GM21528 (cell line): Measurements from ENCODE around the gene RRAS.

Experiments
- ATAC-seq: cut with Tn5 transposase; IDR thresholded peaks from one replicate; pipeline ENCODE4 v1.9.1; 2021; ENCODE audit warnings: mild to moderate bottlenecking, moderate library complexity; ENCODE audit not compliant: unreplicated experiment, low FRiP score

The RRAS gene

DNA sequence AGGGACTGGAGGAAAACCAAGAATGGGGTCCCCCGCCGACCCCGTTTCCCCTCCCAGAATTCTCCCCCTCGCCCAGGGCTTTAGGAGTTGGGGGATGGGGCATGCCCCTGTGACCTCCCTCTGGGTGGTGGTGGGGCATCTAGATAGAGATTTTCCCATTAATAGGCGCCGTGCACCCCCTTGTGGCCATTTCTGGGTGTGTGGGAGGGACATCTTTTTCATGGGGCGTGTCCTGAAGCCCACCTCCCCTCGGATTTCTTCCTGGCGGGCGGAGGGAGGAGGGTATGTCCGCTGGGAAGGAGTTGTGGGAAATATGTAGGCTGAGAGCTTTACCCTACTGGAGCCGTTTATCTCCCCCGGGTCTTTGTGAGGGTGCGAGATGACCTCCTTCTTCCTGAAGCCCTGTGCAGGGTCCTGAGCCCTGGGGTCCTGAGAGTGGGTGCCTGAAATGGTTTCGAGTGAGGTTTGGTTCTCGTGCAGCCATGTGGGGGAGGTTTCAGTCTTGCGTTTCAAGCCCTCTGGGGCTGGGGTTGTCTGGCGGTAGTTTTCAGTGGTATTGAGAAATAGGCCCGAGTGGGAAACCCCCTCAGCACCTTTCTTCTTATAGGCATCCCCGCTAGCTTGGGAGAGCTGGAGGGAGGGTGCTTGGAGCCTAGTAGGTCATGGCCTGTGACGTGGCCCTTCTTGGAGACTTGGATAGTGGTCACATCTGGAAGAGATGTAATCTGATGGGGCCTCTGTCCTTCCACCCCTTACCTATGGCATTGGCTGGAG, 38.1 kb upstream of the RRAS start:
- no peak for ATAC-seq

GRCh38 chr19:49677231-49677900, 37.4 kb upstream of the RRAS start, which contains the start of gene PRMT1:
Gene PRMT1 (plus strand): TSS chr19:49677271. CDS start chr19:49677281, 10 bp downstream.
- no peak for ATAC-seq

DNA sequence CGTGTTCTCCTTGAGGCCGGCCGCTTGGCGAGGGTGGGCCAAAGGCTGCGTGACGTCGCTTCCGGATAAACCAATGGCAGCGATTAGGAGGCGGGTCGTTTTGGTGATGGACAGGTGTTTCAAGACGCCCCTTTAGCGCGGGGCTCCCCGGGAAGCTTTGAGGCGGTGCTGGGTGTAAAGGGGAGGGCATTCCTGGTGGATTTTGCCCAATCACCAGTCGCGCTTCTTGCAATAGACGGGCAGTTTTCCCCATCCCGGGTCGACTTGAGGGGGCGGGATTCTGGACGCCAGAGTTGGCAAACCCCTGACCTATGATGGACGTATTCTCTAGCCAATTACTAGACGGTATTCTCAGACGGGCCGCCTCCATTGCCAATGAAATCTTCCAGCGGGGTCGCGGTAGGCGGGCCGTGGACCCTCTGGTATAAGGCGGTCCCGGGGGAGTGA, 36.9 kb upstream of the RRAS start:
- peak; percentile 71 for ATAC-seq

DNA sequence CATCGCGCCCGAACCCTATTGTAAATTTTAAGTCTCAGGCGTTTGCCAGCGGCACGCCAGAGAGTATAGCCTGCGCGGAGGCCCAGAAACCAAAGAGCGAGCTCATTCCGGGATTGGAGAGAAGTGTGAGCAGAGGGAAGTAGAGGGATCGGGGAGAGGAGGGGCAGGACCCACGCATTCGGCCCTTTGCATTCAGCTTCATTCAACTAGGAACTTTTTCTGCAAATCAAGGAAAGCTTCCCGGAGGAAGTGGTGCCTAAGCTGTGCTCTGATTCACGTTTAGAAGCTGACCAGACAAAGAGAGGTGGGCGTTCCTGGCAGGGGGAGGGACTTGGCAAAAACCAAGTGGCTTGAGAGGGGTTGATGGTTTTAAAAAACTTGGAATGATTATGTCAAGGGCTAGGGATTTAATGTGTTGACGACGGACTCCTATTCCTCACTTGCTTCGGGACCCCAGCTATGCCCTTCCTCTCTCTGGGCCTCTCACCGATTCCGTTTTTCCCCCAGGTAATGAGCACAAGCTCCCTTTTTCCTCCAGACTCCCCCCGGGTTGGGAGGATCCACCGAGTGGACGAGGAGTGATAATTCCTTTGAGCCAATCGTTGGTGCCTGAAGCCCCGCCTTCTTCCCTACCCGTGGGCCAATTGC, 36.3 kb upstream of the RRAS start:
- peak; percentile 25 for ATAC-seq

GRCh38 chr19:49672131-49672919, 32.4 kb upstream of the RRAS start:
- ATAC-seq = no peak

DNA sequence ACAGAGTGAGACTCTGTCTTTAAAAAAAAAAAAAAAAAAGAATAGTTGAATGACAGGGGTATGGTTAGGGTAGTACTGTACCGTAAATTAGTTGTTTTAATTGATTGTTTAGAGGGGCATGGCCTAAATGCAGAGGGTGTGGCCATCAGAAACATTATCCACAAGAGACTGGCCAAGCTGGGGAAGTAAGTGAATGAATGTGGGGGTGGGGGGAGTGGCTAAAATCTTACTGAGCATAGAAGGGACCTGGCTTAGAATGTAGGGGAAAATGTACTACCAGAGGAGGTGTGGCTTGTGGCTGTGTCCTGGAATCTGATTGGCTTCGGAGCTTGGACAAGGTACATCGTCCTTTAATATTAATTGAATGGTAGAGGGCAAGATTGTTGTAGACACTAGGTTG, 29.6 kb upstream of the RRAS start:
- ATAC-seq = no peak

DNA sequence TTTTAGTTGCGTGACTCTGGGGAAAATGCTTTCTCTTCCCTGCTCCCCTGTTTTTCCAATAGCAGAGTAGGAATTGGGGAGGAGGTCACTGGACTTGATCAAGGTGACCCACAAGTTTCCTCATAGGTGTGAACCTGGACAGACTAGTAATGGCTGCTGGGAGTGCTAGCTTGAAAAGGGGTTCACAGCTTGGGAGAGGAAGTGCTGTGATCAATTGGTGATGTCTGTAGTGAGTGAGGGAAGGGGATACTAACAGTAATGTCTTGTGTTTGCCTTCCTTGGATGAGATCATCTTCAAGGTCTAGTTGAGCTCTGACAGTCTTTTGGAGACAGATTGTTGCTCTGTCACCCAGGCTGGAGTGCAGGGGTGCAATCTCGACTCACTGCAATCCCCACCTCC, 27.5 kb upstream of the RRAS start:
- no peak for ATAC-seq

DNA sequence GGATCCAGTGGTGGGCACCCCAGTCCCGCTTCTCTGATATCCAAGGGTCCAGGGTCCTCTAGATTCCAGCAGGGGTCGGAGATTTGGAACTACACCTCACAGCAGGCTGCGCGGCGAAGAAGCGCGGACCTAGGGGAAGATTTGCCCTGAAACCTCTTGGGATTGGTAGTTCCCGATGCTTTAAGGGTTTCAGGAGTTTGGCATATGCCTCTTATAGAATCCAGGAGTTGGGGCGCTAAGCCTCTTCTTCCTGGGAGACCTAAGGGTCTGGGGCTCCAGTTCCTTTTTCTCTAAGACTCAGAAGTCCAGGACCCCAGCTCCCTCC, 26.1 kb upstream of the RRAS start:
- ATAC-seq = no peak

DNA sequence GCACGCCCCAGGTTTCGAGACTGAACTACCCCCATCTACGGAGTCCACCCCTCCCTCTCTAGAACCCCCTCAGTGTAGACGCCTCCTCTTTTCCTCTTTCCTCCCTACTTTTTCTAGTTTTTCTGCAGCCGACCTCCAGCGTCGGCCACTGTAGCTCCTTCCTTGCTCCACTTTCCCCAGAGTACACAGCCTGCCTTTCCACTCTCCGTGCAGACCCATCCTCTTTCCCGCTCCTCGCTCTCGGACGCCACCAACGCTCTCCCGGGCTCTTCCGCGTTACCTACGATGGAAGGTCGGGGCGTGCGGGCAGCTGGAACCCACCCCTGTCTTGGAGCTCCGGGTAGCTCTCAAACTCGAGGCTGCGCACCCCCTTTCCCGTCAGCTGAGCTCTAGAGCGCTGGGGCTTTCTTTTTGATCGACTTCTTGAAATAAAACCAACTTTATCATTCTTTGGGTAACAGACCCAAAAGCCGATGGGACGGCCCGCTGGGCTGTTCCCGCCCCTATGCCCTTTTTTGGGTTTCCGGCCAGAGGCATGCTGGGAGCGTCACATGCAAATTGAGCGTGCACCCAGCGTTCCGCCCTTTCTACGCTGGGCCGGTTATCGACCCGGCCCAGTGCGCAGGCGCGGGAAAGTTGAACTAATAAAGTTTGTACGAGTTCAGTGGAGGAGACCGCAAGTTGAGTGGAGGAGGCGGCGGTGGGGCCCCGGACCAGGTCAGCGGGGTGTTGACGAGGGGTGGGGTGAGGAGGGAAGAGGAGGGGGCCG, 25.6 kb upstream of the RRAS start, which contains the start of the genes BCL2L12 and IRF3:
Gene BCL2L12 (plus strand): TSS at position 583 of the 769 bp plus-strand sequence. CDS start 760 bp downstream, outside the sequence.
Gene IRF3 (minus strand): TSS at position 507 of the 769 bp plus-strand sequence. CDS start 1,019 bp downstream, outside the sequence.
- peak; percentile 80 for ATAC-seq

GRCh38 chr19:49665036-49665350, 25.1 kb upstream of the RRAS start:
- ATAC-seq = no peak

GRCh38 chr19:49664171-49665035, 24.5 kb upstream of the RRAS start:
- peak; percentile 37 for ATAC-seq

DNA sequence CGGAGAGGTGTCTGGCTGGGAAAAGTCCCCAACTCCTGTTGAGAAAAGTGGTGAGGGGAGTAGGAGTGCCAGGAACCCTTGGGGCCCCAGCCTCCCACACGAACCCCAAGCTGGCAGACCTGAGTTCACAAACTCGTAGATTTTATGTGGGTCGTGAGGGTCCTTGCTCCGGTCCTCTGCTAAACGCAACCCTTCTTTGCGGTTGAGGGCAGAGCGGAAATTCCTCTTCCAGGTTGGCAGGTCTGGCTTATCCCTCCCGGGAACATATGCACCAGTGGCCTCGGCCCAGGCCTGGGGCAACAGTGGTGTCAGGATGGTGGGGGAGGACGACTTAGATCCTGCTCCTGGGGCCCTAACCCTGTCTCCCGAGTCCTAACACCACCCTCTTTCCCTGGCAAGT, 23.3 kb upstream of the RRAS start:
- no peak for ATAC-seq

- ATAC-seq = no peak
These were observed 22.1 kb upstream of the RRAS start for GRCh38 chr19:49662011-49662410.

GRCh38 chr19:49660338-49660961, 20.5 kb upstream of the RRAS start:
- ATAC-seq = no peak

DNA sequence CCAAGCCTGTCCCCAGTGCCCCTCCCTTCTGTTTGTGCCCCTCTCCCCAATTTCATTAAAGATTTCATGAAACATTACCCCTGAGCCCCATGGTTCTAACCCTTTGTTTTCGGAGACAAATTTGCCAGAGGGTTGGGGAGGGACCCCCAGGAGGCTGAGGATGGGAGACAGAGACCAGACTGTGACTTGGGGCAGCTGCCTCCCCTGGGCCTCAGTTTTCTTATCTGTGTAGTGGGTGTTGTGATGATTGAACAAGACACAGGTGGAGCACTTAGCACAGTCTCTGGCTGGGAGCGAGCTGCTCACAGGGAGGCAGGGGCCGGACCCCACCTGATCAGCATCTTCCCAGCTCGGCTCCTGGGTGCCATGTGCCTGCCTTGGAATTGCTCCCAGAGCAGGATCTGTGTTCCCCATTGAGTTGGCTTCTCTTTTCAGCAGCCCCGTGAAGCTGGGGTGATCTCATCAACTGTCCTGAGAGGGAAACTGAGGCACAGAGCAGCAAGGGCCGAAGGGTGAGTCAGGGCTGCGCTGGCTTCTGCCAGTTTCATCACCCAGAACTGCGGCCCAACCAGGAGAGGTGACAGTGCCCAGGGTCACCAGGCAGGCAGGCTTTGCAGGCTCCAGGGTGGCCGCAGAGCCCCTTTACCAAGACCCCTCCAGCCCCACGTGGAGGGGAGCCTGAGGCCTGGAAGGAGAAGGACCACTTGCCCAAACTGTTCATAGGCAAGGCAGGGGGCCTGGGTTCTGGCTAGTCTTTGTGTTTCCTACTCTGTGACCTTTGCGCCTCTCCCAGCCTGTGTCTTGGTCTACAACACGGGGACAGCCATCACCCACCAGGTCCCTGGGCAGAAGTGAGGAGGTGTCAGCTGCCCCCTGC, 18.9 kb upstream of the RRAS start:
- no peak for ATAC-seq

DNA sequence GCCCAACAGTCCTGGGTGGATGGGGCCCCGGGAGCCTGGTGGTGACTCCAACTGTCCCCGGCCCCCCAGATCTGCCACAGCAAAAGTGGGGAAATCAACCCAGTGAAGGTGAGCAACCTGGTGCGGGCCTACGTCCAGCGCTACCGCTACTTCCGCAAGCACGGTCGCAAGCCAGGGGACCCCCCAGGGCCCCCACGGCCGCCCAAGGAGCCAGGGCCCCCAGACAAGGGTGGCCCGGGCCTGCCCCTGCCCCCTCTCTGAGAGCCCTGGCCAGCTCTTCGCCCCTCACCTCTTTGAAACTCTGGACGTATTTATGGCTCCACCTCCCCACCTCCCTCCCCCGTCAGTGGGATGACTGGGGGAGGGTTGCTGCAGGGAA, 18.2 kb upstream of the RRAS start:
- ATAC-seq = no peak

GRCh38 chr19:49657493-49658138, 17.7 kb upstream of the RRAS start:
- no peak for ATAC-seq
